HG03565 (cell line): Measurements from ENCODE around the gene TBC1D13.

Experiments used
- ATAC-seq: cut with Tn5 transposase; IDR thresholded peaks from one replicate; pipeline ENCODE4 v1.9.1; 2021; ENCODE audit warnings: mild to moderate bottlenecking, moderate library complexity; ENCODE audit not compliant: unreplicated experiment

TBC1D13 gene

DNA sequence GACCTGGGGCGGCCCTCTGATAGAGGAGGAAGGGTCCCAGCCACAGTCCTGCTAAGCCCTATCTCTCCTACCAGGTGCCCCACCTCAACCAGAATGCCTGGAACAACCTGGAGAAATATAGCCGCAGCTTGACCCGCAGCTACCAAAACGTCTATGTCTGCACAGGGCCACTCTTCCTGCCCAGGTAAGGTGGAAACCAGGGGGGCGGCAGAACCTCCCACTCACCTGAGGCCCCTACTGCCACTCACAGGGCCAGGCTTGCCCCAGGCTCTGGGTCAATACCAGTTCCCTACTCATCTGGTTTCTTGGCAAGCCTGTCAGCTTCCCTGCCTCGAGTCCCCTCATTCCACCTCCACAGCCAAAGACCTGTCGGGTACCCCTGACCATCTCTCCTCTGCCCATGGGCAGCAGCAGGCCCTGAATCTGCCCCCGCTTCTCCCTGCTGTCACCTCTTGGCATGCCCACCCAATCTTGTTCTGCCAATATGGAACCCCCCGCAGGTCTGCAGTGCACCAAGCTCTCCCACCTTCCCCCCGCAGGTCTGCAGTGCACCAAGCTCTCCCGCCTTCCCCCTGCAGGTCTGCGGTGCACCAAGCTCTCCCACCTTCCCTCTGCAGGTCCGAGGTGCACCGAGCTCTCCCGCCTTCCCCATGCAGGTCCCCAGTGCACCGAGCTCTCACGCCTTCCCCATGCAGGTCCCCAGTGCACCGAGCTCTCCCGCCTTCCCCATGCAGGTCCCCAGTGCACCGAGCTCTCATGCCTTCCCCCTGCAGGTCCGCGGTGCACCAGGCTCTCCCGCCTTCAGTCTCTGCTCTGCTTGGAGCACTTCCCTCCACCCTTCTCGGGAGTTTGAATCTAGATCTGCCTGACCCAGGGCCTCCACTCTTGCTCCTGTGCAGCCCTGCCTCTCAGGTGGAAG lies 33.9 kb downstream of the TBC1D13 start:
- ATAC-seq, result no peak

DNA sequence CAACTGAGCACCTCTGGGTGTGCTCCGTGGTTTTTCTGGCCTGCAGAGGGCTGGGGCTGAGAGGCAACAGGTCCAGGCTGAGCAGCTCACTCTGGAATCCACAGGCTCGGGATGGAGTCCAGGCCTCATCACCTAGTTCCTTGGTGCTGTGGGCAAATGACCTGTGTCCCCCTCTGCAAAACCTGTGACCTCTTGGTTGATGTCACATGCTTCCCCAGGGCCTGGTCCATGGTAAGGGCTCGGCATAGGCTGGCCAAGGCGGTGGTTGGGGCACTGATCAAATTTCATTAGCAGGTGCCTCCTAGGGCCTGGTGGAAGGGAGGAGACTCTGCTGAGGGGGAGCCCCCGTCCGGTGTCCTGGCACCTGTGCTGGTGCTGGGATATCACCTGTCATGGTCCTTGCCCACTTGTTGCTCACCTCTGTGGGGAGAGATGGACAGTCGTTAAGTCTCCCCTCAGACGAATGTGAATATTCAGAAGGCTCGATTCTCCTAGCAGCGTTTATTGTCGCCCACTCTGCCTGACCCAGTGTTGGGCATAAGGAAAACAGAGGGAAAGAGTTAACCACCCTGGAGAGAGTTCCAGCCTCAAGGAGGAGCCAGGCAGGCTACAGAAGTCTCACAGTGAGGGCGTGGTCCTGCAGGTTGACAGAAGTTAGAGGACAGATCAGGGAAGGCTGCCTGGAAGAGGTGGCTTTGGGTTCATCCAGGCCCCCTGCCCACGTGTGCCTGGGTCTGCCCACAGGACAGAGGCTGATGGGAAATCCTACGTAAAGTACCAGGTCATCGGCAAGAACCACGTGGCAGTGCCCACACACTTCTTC lies 34.7 kb downstream of the TBC1D13 start:
- no peak for ATAC-seq

DNA sequence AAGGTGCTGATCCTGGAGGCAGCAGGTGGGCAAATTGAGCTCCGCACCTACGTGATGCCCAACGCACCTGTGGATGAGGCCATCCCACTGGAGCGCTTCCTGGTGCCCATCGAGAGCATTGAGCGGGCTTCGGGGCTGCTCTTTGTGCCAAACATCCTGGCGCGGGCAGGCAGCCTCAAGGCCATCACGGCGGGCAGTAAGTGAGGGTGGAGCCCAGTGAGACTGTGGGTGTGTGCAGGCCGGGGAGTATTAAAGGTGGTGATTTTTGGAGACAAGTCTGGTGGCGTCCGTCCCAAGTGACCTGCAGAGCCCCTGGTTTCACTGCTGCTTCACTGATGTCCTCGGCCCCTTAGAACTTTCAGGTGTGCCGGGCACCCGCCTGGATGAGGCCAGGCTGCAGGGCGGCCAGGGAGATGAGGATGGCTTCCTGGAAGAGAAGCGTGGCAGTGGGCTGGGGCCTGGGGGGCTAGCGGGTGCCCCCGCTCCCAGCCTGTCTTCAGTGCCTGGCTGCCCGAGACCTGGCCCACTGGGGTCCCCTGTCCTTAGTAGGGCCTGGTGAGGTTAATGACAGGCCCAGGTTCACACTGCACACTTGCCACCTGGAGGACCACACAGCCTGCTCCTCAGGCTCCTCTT lies 35.5 kb downstream of the TBC1D13 start:
- no peak for ATAC-seq

DNA sequence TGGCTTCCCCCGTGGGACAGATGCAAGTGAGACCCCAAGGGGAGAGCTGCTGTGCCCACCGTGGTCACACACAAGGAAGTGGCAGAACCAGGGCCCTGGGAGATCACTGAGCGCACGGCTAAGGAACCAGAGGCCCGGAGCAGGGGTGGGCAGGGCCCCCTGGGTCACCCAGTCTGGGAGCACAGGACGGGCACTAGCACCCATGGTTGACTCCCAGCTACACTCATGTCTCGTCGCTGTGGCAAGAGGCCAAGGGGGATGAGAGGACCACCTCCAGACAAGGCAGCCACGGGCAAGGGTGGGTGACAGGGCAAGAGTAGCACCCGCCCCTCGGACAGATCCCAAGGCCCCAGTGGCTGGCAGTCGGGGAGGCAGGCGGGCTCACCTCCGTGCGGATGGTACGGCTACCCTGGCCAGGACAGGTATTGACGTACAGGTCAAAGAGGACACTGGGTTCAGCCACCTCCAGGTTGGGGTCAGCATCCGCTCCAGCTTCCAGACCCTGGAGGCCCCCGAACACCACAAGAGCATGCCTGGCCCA lies 36.4 kb downstream of the TBC1D13 start:
- no peak for ATAC-seq

DNA sequence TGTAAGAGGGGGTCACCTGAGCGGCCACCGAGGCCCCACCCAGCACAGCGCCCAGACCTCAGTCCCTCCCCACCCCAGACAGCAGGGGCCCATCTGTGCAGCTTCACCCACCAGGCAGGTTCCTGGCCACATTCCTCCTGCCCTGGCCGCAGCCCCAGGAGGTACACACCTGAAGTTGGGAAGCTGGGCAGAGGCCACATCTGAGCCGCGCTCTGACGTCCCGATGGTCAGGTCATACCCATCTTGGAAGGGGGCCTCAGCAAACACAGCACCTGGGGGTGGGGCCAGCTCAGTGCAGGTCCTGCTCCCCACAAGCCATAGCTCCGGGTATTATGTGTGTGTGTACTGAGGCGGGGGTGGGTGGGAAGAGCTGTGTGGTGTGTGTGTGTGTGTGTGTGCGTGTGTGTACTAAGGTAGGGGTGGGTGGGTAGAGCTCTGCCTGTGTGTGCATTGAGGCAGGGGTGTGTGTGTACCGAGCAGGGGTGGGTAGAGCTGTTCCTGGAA lies 36.9 kb downstream of the TBC1D13 start:
- no peak for ATAC-seq

DNA sequence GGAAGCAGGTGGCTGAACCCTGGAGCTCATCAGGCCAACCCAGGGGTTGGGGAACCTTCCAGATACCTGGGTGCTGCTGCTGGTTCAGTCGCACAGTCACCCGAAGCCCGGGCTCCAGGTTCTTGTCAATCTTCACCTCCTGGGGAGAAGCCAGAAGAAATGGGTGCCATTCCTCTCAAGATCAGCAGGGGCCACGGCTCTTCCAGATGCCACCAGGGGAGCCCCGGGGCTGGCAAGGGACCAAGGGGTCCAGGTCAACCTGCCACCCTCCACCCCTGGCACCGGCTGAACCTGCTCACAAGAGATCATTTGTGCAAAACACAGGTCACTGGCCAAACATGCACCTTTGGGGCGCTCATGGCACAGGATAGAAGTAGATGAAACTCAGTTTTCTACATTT lies 37.9 kb downstream of the TBC1D13 start:
- no peak for ATAC-seq

DNA sequence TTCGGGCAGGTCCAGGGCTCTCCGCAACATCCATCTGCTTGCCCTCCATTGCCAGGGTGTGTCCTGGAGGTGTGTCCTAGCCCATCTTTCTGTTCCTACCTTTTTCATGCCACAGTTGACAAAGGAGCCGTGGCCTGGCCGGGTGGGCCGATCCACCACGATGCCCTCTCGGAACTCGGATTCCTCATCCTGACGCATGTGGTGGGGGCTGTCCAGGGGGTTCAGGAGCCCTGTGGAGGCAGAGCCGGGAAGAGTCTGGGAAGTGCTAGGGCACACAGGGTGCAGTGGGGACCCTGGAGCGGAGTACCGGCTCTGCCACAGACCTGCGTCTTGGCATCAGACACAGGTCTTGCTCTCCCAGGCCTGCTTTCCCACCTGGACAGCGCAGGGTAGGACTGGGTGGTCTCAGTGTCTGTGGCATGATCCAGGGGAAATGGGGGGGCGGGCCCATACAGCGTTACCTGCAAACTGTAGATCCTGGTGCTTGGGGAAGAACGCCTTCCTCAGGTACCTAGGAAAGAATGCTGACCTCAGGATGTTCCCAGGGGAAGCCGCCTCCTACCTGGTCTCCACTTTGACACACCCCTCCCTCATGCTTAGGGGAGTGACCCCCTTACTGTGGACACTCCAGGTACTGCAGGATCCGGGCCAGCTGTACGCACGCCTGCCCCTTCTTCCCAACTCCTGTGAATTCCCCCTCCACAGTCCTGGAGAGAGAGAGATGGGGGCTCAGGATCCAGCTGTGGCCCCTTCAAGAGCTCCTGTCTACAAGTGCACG lies 39.1 kb downstream of the TBC1D13 start:
- no peak for ATAC-seq

DNA sequence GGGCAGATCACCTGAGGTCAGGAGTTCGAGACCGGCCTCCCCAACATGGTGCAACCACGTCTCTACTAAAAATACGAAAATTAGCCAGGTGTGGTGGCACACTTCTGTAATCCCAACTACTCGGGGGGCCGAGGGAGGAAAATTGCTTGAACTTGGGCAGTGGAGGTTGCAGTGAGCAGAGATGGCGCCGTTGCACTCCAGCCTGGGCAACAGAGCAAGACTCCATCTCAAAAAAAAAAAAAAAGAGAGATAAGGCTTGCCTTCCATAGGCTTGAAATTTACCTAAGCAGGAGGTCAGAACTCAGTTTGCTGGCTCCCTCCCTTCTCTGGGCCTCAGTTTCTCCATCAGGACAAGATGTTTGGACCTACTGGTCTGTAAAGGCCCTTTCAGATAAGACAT lies 41.2 kb downstream of the TBC1D13 start:
- ATAC-seq, result no peak

DNA sequence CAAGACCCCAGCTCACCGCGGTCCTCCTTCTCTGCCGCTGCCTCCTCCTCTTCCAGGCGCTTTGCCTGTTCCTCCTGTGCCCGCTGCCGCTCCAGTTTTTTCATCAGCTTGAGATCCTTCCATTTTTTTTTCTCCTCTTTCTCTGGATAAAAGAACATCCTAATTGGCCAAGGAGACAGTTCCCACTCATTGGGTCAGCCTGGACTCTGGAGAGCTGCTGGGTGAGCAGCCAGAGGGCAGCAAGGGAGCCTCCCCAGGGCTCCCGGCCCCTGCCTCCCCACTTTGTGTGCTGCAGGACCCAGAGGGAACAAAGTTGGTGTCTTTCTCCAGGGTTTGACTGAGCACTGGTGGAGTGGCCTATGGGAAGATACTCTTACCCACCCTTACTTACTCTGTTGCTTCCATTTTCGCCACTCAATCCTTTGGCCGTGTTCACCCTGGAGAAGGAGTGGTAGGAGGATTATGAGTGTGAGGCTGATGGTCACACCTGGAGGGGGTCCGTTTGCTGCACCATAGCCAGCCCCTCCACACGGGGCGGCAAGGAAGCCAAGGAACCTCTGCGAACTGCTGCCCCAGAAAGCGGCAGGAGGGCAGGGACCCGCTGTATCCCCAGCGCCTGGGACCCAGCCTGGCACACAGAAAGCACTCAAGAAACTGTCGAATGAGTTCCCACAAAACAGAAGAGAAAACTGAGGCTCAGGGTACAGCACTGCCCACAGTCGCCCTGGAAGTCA lies 41.8 kb downstream of the TBC1D13 start:
- peak; percentile 1 for ATAC-seq

DNA sequence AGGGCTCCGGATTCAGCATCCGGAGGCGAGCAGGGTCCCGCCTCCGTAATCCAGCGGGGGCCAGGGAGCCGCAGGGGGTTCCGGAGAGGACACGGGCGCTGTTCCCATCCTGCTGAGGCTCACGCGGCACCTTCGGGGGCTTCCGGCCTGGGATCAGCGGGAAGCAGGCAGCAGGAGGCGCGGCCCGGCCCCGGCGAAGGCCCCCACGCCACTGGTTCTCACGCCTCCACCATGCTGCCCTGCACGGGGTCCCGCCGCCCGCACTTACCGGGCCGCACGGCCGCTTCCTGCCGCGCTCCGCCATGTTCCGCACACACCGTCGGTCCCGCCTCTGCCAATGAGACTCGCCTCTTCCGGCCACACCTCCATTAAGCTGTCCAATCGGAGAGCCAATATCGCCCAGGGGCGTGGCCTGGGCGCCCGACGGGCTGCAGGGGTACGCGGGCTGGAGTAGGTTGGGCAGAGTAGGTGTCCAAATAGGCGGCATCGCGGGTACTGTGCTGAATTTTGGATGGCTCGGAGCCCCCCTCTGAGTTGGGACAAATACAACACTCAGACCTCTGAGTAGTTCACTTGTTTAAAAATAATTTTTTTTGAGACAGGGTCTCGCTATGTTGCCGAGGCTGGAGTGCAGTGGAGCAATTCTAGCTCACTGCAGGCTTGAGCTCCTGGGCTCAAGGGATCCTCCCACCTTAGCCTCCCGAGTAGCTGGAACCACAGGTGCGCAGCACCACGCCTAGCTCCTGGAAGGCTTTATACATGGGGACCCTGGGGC lies 42.6 kb downstream of the TBC1D13 start, which contains the start of gene SPOUT1:
Gene SPOUT1, minus strand, starts transcription at position 318 of the 775 bp plus-strand sequence. Its CDS starts 14 bp downstream, at position 304.
- peak; percentile 96 for ATAC-seq

DNA sequence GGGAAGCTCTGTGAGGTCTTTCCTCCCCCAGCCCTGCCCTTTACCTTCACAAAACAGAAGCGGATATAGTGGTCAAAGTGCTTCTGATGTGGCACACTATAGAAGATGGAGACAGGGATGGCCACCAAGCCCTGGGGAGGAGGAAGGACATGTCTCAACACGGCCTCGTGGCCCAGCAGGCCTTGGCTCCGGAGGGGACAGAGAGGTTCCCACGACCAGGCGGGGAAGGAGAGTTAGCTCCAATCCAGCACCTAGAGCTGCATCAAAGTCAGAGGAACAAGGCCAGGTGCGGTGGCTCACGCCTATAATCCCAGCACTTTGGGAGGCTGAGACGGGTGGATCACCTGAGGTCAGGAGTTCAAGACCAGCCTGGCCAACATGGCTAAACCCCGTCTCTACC lies 46.6 kb downstream of the TBC1D13 start:
- ATAC-seq, result no peak

DNA sequence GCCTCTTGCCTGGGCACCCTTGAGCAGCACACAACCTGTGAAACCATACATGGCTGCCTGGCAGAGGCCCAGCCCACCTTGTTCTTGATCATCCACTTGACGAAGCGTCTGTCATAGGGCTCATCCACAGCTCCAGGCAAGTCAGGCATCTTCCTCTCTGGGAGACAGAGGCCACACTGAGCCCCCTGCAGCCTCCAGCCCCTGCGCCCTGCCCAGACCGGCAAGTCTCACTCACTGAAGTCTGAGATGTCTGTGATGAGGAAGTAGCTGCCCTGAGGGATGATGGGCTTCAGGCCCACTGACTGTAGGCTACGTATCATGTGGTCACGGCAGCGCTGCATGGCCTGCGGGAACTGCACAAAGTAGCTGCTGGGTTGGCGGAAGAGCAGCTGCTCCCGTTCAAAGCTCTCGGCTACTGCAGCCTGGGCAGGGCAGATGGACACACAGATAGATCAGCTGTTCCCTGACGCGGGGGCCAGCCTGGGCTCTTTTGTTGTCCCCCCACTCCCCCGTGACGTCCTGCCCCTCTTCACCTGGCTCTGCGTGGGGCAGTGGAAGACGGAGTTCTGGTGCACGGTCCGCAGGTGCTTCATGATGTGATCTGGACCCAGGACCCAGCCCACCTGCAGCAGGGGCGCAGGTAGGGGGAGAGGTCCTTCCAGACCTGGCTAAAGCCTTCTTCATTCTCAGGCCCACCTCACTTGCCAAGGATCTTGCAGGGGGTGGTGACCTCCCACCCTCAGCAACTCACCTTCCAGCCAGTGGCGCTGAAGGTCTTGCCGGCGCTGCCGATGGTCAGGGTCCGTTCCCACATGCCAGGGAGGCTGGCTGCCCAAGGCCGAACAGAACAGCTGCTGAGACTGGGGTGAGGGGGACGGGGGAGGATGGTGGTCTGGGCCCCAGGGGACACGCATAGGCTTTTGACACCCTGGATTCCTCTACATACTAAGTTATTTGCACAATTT lies 48.5 kb downstream of the TBC1D13 start:
- ATAC-seq, result no peak

DNA sequence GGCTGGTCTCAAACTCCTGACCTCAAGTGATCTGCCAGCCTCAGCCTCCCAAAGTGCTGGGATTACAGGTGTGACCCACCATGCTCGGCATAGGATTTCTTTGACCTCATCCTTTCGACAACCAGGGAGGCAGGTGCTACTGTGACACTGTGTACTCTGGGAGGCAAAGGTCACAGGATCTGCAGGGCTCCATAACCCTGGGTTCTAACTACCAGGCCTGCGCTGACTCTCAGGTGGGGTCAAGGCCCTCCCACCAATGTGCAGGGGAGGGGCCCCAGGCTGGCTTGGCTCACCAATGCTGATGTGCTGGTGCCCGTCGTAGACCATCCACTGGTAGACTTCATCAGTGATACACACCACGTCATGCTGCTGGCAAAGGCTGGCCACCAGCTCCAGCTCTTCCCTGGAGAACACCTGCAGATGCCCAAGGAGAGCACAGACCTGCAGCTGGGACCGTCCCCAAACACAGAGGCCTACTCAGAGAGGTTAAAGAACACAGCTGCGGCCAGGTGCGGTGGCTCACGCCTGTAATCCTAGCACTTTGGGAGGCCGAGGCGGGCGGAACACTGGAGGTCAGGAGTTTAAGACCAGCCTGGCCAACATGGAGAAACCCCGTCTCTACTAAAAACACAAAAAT lies 49.6 kb downstream of the TBC1D13 start:
- ATAC-seq, result no peak

DNA sequence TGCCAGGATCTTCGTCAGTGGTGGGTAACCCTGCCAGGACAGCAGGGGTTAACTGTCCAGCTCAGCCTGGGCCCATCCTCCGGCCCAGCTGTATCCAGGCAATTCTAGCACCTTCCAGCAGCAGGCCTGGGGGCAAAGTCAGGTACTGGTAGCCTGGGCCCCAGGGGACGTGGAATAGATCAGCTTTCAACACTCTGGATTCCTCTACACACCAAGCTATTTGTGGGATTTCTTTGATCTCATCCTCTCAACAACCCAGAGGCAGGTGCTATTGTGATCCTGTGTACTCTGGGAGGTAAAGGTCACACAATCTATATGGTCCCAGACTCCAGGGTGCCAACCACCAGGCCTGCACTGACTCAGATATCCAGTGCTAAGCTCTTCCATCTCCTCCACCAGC lies 51.3 kb downstream of the TBC1D13 start:
- no peak for ATAC-seq

DNA sequence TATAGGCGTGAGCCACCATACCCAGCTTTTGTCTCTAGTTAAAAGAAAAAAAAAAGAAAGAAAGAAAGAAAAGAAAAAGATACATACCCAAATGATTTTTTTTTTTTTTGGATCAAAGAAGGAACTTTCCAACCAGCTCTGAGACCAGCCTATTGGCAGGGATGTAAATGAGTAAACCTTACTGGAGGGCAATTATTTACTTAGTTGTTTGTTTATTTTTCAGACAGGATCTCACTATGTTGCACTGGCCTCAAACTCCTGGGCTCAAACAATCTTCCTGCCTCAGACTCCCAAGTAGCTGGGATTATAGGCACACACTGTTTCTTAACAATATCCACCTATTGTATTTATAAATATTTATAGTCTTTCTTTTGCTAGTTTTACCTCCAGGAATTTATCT lies 53.5 kb downstream of the TBC1D13 start:
- no peak for ATAC-seq

DNA sequence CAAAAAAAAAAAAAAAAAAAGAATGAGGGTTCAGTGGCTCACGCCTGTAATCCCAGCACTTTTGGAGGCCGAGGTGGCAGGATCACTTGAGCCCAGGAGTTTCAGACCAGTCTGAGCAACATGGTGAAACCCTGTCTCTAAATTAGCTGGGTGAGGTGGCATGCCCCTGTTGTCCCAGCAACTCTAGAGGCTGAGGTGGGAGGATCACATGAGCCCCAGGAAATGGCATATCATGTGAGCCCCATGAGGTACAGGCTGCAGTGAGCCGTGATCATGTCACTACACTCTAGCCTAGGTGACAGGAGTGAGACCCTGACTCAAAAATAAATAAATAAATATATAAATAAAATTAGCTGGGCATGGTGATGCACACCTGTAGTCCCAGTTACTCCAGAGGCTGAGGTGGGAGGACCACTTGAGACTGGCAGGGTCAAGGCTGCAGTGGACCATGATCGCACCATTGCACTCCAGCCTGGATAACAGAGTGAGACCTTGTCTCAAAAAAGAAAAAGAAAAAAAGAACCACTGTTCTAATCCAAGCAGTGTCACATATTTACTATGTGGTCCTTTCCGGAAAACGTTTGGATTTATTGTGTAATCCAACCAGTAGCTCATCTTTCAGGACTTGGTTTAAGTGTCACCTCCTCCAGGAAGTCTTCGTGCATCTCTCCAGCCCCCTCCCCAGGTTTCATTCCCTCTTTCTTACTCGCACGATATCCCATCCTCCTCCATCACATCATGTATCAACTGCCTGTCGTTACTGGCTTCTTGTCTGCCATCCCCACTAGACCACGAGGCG lies 54.8 kb downstream of the TBC1D13 start:
- no peak for ATAC-seq
